HL-60 (cell line): ENCODE results near the gene ACOX3.
"Not testable (repeated sequence)": the region's sequence is repeated elsewhere in the genome, so short reads cannot be mapped to it uniquely, and the experiment has no call there.

Source experiments
- DNase-seq, 2 experiments: peaks; one replicate each; pipeline ENCODE4 v3.0.0-alpha.2; 2010 to 2020; ENCODE audit warnings: low read depth in 1 of 2, low spot score in 1 of 2
- H3K27ac ChIP-seq: fragments of 250-450 bp; sonication (Bioruptor Pico); replicated peaks from 2 replicates; pipeline ENCODE4 v1.5.1; 2020; ENCODE audit warnings: mild to moderate bottlenecking, moderate library complexity
- H3K27me3 ChIP-seq: fragments of 250-450 bp; sonication (Bioruptor Pico); 2 replicates; pipeline ENCODE4 v1.5.1; 2021; ENCODE audit warnings: mild to moderate bottlenecking, moderate library complexity; ENCODE audit not compliant: insufficient read depth, poor library complexity, severe bottlenecking
- H3K4me3 ChIP-seq: replicated peaks from 2 replicates; pipeline ENCODE4 v1.5.1; 2011; ENCODE audit warnings: mild to moderate bottlenecking, control low read depth, low read length; ENCODE audit not compliant: insufficient read depth
- GABPA ChIP-seq: IDR thresholded peaks from 2 replicates; pipeline ENCODE4 v1.6.1; 2012; ENCODE audit warnings: low read depth
- POLR2AphosphoS5 ChIP-seq: IDR thresholded peaks from 2 replicates; pipeline ENCODE4 v1.6.1; 2012; ENCODE audit warnings: low read depth
- SPI1 ChIP-seq: IDR thresholded peaks from 2 replicates; pipeline ENCODE4 v1.6.1; 2012; ENCODE audit warnings: low read depth, mild to moderate bottlenecking, borderline replicate concordance
- TF ChIP-seq, protein P1 (sequence below): IDR thresholded peaks from 2 replicates; pipeline ENCODE4 v1.6.1; 2012; ENCODE audit warnings: low read depth; ENCODE audit not compliant: insufficient replicate concordance
- TF ChIP-seq, protein P2 (sequence below): IDR thresholded peaks from one replicate; pipeline ENCODE4 v1.5.1; 2011; ENCODE audit warnings: low read length, control low read depth, inconsistent platforms; ENCODE audit not compliant: insufficient read depth

The ACOX3 gene

DNA sequence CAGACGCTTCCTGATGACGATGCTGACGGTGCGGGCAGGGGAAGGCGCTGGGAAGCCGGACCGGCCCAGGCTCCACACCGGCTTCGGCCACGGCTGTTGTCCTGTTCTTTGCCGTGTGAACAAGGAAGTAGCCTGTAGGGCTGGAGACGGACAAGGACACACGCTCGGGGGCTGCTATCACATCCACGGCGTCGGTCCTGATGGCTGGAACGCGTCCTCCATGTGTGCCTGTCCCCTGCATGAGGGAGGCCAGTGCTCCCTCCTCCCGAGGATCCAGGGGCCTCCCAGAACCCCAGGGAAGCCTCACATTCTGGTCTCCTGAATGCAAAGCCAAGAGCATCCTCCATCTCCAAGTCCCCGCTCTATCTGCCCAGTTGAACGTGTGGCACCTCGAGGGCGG, 53.8 kb downstream of the ACOX3 start:
- no peak overlapping the region for H3K4me3 ChIP-seq
- no peak overlapping the region for H3K27ac ChIP-seq
- TF ChIP-seq, protein P1, sequence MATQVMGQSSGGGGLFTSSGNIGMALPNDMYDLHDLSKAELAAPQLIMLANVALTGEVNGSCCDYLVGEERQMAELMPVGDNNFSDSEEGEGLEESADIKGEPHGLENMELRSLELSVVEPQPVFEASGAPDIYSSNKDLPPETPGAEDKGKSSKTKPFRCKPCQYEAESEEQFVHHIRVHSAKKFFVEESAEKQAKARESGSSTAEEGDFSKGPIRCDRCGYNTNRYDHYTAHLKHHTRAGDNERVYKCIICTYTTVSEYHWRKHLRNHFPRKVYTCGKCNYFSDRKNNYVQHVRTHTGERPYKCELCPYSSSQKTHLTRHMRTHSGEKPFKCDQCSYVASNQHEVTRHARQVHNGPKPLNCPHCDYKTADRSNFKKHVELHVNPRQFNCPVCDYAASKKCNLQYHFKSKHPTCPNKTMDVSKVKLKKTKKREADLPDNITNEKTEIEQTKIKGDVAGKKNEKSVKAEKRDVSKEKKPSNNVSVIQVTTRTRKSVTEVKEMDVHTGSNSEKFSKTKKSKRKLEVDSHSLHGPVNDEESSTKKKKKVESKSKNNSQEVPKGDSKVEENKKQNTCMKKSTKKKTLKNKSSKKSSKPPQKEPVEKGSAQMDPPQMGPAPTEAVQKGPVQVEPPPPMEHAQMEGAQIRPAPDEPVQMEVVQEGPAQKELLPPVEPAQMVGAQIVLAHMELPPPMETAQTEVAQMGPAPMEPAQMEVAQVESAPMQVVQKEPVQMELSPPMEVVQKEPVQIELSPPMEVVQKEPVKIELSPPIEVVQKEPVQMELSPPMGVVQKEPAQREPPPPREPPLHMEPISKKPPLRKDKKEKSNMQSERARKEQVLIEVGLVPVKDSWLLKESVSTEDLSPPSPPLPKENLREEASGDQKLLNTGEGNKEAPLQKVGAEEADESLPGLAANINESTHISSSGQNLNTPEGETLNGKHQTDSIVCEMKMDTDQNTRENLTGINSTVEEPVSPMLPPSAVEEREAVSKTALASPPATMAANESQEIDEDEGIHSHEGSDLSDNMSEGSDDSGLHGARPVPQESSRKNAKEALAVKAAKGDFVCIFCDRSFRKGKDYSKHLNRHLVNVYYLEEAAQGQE: no peak
- TF ChIP-seq, protein P2, sequence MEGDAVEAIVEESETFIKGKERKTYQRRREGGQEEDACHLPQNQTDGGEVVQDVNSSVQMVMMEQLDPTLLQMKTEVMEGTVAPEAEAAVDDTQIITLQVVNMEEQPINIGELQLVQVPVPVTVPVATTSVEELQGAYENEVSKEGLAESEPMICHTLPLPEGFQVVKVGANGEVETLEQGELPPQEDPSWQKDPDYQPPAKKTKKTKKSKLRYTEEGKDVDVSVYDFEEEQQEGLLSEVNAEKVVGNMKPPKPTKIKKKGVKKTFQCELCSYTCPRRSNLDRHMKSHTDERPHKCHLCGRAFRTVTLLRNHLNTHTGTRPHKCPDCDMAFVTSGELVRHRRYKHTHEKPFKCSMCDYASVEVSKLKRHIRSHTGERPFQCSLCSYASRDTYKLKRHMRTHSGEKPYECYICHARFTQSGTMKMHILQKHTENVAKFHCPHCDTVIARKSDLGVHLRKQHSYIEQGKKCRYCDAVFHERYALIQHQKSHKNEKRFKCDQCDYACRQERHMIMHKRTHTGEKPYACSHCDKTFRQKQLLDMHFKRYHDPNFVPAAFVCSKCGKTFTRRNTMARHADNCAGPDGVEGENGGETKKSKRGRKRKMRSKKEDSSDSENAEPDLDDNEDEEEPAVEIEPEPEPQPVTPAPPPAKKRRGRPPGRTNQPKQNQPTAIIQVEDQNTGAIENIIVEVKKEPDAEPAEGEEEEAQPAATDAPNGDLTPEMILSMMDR: no peak
- no peak for TF ChIP-seq GABPA
- TF ChIP-seq SPI1: no peak
- no peak for TF ChIP-seq POLR2AphosphoS5
- no peak for DNase-seq
- no peaks in the 10 kb centered on the region for H3K27me3 ChIP-seq

DNA sequence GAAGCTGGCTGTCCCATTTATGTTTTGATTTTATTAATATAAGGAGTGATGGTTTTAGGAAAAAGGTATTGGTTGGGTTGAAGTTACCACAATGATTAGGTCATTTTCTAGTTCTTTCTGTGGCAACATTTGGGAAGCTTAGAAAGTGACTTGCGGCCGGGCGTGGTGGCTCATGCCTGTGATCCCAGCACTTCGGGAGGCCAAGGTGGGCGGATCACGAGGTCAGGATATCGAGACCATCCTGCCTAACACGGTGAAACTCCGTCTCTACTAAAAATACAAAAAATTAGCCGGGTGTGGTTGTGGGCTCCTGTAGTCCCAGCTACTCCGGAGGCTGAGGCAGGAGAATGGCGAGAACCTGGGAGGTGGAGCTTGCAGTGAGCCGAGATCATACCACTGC, 54.4 kb downstream of the ACOX3 start:
- not testable (repeated sequence) for H3K27ac ChIP-seq, H3K4me3 ChIP-seq, DNase-seq, H3K27me3 ChIP-seq

DNA sequence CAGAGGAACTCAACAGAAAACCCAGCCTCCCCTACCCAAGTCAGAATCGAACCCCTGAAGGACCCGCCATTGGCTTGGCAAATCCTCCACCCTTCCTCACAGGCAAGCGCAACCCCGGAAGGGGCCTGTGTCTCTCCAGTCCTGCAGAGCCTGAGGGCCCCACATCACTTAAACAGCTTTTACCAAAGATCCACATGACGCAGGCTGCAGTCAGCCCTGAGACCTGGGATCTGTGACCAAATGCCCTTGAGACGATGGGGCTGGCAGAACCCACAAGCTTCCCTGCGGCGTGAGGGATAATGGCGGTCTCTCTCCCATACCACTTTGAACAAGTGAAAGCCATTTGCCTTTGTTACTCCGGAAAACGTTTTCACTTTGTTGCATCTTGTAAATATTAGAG, 54.9 kb downstream of the ACOX3 start:
- Histone ChIP-seq H3K27me3 (no peaks in the 10 kb centered on the region), H3K4me3 (no peak overlapping the region), H3K27ac (no peak overlapping the region)
- TF ChIP-seq, protein P2: no peak
- no peak for TF ChIP-seq POLR2AphosphoS5
- TF ChIP-seq GABPA: no peak
- TF ChIP-seq, protein P1: no peak
- no peak for TF ChIP-seq SPI1
- no peak for DNase-seq

DNA sequence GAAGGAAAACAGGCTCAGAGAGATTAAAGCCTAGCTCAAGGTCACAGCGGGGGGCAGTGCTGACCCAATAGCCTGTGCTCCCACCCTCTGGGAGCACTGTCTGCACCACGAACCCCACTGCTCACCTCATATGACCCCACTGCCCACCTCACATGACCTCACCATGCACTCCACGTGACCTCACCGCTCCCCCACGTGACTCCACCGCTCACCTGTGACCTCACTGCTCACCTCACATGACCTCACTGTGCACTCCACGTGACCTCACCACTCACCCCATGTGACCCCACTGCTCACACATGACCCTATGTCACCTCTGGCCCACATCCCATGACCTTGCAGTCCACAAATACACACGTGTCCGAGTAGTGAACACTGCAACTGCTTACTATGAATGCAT, 55.4 kb downstream of the ACOX3 start:
- DNase-seq: no peak
- Histone ChIP-seq H3K27me3 (no peaks in the 10 kb centered on the region), H3K27ac (no peak overlapping the region), H3K4me3 (no peak overlapping the region)
- TF ChIP-seq, protein P1: no peak
- TF ChIP-seq, protein P2: no peak
- TF ChIP-seq POLR2AphosphoS5 (no peak), SPI1 (no peak), GABPA (no peak)
